ENCODE measurements around the gene GPR155.
"Not testable (repeated sequence)": the region's sequence is repeated elsewhere in the genome, so short reads cannot be mapped to it uniquely, and the experiment has no call there.

Gene GPR155

DNA sequence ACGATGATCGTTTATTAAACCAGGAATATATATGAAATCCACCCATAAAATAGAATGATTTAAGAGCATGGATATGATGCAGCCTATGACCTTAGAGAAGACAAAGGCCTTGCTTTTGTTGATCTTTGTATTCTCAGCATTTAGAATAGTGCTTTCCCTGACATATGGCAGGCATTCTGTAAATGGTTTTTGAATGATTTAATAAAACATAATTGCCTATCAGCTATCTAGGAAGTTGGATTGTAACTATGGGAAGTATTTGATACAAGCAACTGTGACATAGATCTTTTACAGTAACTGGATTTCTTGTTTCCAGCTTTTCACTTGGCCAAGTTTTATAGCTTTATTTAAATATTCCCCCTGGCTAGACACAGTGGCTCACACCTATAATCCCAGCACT is 5.1 kb upstream of the GPR155 start:
- no peak for DNase-seq

GRCh38 chr2:174490051-174490450 is 3.2 kb upstream of the GPR155 start:
- DNase-seq, result no peak

DNA sequence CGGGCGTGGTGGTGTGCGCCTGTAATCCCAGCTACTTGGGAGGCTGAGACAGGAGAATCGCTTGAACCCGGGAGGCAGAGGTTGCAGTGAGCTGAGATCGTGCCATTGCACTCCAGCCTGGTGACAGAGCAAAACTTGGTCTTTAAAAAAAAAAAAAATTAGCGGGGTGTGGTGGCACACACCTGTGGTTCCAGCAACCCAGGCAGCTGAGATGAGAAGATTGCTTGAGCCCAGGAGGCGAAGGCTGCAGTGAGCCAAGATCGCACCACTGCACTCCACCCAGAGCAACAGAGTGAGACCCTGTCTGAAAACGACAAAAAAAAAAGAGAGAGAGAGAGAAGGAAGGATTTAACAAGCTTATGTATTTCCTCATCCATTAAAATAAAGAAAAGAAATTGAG is 2.7 kb upstream of the GPR155 start:
- not testable (repeated sequence) for DNase-seq

GRCh38 chr2:174487820-174488162 is 962 bp upstream of the GPR155 start:
- no peak for DNase-seq

DNA sequence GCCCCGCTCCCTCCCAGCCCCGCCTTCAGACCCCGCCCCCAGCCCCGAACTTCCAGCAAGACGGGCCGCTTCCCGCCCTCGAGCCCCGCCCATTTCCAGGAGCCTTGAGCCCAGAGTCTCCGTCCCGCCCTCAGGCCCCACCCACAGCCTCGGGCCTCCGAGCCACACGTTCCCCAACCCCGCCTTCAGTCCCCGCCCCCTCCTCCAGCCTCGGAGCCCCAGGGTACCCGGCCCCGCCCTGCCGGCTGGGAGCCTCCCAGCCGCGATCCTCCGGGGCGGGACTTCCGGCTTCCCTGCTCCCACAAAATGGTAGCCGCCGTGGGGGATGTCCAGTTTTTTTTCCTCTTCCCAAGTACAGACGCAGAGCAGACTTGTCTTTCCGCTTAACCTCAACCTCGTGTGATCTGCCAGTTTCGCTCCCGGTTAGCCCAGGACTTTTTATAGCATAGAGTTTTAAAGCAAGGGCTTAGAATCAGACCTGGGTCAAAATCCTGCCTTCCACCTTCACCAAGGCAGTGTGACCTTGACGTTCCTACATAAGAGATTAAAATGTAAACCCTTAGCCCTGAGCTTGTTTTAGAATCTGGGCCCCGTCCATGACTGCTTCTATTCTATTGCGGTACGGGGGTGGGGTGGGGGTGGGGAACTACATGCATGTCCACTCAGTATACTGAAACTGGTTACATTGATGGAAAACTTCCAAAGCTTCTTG is 435 bp upstream of the GPR155 start:
- DNase-seq, result peak; percentile 64

- peak; percentile 52 for DNase-seq
These were observed 854 bp downstream of the GPR155 start for GRCh38 chr2:174485788-174486562.

GRCh38 chr2:174485045-174485444 is 1.8 kb downstream of the GPR155 start:
- DNase-seq, result not testable (repeated sequence)

DNA sequence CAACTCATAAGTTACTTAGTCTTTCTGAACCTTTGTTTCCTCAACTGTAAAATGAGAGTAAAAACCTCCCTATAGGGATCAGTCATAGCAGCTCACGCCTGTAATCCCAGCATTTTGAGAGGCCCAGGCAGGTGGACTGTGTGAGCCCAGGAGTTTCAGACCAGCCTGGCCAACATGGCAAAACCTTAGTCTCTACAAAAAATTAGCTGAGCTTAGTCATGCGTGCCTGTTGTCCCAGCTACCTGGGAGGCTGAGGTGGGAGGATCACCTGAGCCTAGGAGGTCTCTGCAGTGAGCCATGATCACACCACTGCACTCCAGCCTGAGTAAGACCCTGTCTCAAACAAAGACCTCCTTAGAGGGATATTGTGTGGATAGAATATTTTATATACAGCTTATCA is 2.3 kb downstream of the GPR155 start:
- no peak for DNase-seq

DNA sequence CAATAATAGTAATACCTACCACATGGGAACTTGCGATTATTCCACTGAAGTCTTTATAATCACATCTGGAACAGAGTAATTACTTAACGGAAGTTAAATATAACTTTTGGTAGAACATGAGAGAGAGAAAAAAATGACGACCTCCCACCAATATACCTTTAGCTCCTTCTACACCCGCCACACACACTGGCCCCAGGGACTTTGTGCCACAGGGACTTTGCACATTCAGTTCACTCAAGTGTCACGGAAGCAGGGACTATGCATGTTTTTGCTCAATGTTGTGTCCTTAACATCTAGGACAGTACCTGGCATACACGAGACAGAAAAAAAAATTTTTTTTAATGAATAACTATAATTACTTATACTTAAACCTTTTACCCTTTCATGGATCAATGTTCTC is 4.0 kb downstream of the GPR155 start:
- DNase-seq, result no peak

- DNase-seq, result no peak
These were observed 9.1 kb downstream of the GPR155 start for GRCh38 chr2:174477759-174478158.

GRCh38 chr2:174473796-174474195 is 13.0 kb downstream of the GPR155 start:
- DNase-seq, result no peak

DNA sequence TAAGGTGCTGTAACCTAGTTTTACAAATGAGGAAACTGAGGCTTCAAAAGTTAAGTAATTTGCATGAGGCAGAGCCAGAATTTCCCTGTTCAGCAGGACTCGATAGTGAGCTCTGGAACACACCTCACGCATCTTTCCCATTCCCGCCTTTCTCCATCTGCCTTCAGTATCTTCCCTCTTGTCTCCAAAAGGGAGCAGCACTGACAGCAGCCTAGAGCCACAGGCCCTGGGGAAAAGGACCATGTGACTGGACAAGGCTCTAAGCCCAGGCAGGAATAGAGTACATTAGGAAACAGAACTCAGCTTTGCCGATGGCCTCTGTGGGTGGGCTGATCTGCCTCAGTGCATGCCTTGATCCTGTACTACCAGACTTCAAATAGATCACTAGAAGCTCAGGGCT is 21.5 kb downstream of the GPR155 start:
- DNase-seq, result no peak

DNA sequence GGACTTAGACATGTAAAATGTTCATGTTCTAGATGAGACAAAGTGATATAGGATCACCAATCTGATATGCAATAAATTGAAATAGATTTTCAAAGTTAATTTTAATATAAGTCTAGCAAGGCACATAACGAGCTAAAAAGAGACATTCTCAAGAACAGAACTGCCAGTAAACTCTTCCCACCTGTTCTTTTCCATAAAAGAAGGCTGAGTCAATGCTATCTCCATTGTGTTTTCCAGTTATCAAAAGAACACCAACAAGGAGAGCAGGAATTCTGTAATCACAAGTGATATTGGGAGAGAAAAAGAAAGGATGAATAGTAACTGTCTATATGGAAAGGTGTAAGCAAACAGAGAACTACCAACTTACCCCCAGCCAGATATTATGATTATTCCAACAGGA is 25.6 kb downstream of the GPR155 start:
- no peak for DNase-seq

DNA sequence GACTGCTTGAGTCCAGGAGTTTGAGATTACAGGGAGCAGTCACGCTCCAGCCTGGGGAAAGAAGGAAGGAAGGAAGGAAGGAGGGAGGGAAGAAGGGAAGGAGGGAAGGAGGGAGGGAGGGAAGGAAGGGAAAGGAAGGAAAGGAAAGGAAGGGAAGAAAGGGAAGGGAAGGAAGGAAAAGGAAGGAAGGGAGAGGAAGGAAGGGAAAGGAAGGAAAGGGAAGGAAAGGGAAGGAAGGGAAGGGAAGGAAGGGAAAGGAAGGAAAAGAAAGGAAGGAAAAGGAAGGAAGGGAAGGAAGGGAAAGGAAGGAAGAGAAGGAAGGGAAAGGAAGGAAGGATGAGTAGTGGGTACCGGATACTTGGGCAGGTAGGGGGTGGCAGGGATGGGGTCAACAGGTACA is 32.3 kb downstream of the GPR155 start:
- no peak for DNase-seq

DNA sequence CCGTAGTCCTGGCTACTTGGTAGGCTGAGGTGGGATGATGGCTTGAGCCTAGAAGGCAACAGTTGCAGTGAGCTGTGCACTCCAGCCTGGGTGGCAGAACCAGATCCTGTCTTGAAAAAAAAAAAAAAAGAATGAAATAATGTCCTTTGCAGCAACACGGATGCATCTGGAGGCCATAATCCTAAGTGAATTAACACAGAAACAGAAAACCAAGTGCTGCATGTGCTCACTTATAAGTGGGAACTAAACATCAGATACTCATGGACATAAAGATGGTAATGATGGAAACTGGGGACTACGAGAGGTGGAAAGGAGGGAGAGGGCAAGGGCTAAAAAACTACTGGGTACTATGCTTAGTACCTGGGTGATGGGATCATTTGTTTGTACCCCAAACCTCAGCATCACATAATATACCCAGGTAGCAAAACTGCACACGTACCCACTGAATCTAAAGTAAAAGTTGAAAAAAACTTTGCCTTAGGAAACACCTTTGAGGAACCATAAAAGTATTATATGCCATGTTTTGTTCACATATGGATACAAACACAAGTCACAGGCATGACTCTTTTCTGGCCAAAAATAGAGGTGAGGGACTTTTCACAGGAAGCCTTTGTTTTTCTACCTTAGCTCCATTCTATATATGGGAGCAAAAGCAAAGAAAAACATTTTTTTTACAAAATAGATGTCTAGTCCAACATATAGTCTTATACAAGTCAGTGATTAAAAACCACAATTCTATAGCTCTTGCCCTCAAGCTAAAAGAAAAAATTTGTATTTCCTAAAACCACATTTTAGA is 36.6 kb downstream of the GPR155 start:
- no peak for DNase-seq

DNA sequence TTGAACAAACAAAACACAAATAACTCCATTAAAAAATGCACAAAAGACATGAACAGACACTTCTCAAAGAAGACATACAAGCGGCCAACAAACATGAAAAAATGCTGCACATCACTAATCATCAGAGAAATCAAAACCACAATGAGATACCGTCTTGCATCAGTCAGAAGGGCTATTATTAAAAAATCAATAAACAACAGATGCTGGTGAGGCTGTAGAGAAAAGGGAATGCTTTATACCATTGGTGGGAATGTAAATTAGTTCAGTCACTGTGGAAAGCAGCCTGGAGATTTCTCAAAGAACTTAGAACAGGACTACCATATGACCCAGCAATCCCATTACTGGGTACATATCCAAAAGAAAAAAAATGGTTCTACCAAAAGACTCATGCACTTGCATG is 37.8 kb downstream of the GPR155 start:
- no peak for DNase-seq

DNA sequence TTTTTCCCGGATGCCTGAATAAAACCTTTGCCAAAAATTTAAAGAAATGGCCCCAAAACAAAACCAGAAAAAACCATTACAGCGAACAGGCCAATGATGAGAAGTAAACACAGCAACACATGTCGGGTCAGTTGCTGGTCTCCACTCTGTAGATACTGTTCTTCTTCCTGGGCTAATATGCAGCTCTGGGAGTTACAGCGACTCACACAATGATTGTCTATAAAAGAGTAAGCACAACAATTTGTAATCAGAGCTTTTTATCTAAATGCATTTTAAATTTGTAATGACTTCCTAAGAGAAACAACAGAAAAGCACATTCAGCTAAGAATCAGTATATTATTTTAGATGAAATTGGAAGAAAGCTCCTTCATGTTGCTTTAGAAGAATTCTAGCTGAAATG is 40.3 kb downstream of the GPR155 start:
- no peak for DNase-seq

- no peak for DNase-seq
These were observed 41.6 kb downstream of the GPR155 start for GRCh38 chr2:174445248-174445647.

- peak; percentile 1 for DNase-seq
These were observed 42.1 kb downstream of the GPR155 start for GRCh38 chr2:174444761-174445160.

- no peak for DNase-seq
These were observed 44.0 kb downstream of the GPR155 start for GRCh38 chr2:174442546-174443510.

DNA sequence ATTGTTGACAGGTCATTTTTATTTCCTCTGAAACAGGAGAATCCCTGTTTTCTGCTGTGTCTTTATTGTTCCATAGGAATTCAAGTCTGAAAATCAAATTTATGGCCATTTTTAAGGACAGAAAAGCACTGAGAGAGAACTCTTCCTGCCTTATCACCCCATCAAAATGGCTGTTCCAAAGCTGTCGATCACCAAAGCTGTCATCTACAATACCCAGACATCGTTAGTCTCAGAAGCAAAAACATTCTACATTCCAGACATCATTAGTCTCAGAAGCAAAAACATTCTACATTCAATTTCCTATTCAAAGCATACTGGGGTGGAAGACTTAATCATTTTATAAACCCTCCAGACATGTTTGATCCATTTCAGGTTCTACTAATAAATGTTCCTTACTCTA is 46.9 kb downstream of the GPR155 start:
- no peak for DNase-seq

DNA sequence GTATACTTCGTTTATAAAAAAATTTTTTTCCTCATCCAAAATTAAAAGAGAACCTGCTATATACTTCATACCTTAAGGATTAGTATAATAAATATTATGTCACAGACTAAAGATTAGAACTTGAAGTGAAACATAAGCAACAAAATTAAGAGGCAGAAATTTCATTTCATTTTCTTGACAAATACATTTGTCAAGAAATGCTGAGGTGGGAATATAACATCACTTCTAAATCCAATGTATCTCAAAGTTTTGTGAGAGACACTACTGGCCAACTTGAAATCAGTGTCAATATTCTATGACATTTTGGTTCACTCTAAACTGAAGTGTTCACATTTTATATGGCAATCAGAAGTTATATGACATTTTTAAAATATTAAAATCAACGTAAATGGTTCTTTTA is 47.5 kb downstream of the GPR155 start:
- no peak for DNase-seq

Measured in NCI-H524 treated with DMSO at 0.1 percent for 48 hours (cell line).